PC-9 (cell line): ENCODE results near the gene ADAMTS12. TPM values are rescaled to one million over a fixed set of nuclear protein-coding genes. Genes with fewer than 3 reads are reported as not detected.

Experiments
- BruUV-seq: library from RNA; stranded (reverse); fragments of 400-500 nt; replicated peaks from 2 replicates; lab custom pipeline; 2021; lab: Mats Ljungman, UMichigan
- CTCF ChIA-PET: fragments of 300-600 bp; sonication (Branson Sonifier 250); formaldehyde crosslinking; loops from one replicate; lab custom pipeline; 2022; ENCODE audit warnings: antibody characterized with exemption; lab: Charles Lee
- POLR2A ChIA-PET: fragments of 300-600 bp; sonication (Branson Sonifier 250); formaldehyde crosslinking; loops from one replicate; lab custom pipeline; 2022; ENCODE audit warnings: antibody characterized with exemption; ENCODE audit not compliant: unreplicated experiment; lab: Charles Lee
- DNase-seq, 2 experiments: peaks; one replicate each; pipeline versions ENCODE4 v3.0.0 to v3.0.0-alpha.2; 2015 to 2022; ENCODE audit warnings: mixed read lengths in 1 of 2
- H2AFZ ChIP-seq: fragments of 200-600 bp; sonication (generic); 2 replicates; pipeline ENCODE4 v1.8.1; 2017; ENCODE audit warnings: antibody characterized with exemption
- H3F3A ChIP-seq: fragments of 200-600 bp; sonication (generic); 2 replicates; pipeline ENCODE4 v1.8.1; 2017; ENCODE audit warnings: antibody characterized with exemption, mild to moderate bottlenecking, low read depth; ENCODE audit not compliant: insufficient read depth
- H3K27ac ChIP-seq: fragments of 200-600 bp; sonication (generic); 2 replicates; pipeline ENCODE4 v1.6.1; 2016; ENCODE audit warnings: mixed run types
- H3K27me3 ChIP-seq: fragments of 200-600 bp; sonication (generic); 2 replicates; pipeline ENCODE4 v1.6.1; 2016; ENCODE audit warnings: low read depth, mixed run types; ENCODE audit not compliant: insufficient read depth
- H3K36me3 ChIP-seq: fragments of 200-600 bp; sonication (generic); 2 replicates; pipeline ENCODE4 v1.6.1; 2016; ENCODE audit warnings: low read depth, mixed run types
- H3K4me1 ChIP-seq: fragments of 200-600 bp; sonication (generic); replicated peaks from 2 replicates; pipeline ENCODE4 v1.6.1; 2016; ENCODE audit warnings: mixed run types; ENCODE audit not compliant: insufficient read depth
- H3K4me2 ChIP-seq: fragments of 200-600 bp; sonication (generic); 2 replicates; pipeline ENCODE4 v1.6.1; 2017; ENCODE audit warnings: mixed run types
- H3K4me3 ChIP-seq: fragments of 200-600 bp; sonication (generic); 2 replicates; pipeline ENCODE4 v1.6.1; 2016; ENCODE audit warnings: mixed run types
- H3K79me2 ChIP-seq: fragments of 200-600 bp; sonication (generic); 2 replicates; pipeline ENCODE4 v1.6.1; 2017; ENCODE audit warnings: low read depth, mixed run types
- H3K9me2 ChIP-seq: fragments of 200-600 bp; sonication (generic); 2 replicates; pipeline ENCODE4 v1.8.1; 2017; ENCODE audit warnings: mild to moderate bottlenecking; ENCODE audit not compliant: insufficient read depth
- H3K9me3 ChIP-seq: fragments of 200-600 bp; sonication (generic); 2 replicates; pipeline ENCODE4 v1.8.1; 2016; ENCODE audit warnings: low read depth; ENCODE audit not compliant: insufficient read depth
- H4K20me1 ChIP-seq: fragments of 200-600 bp; sonication (generic); 2 replicates; pipeline ENCODE4 v1.8.1; 2017; ENCODE audit not compliant: insufficient read depth
- EZH2 ChIP-seq: fragments of 200-600 bp; sonication (generic); IDR thresholded peaks from 2 replicates; pipeline ENCODE4 v1.8.0; 2017; ENCODE audit warnings: antibody characterized with exemption, low read depth
- intact Hi-C: fragments of 100-400 bp; cut with micrococcal nuclease; formaldehyde crosslinking; loops from one replicate; pipeline ENCODE4 v1.10.0; 2022; ENCODE audit not compliant: unreplicated experiment
- total RNA-seq: library from RNA; stranded (reverse); gene quantifications from 2 replicates; pipeline ENCODE4 v1.2.3, GENCODE V29; 2021
- TF ChIP-seq, protein P1 (sequence below): fragments of 200-600 bp; sonication (generic); conservative IDR thresholded peaks from 2 replicates; pipeline ENCODE4 v1.6.1; 2017; ENCODE audit warnings: mixed run types, antibody characterized with exemption, mild to moderate bottlenecking, moderate library complexity

ADAMTS12 gene
- total RNA-seq, 1 experiment from 2014 or later: 103 TPM

GRCh38 chr5:33688066-33688465 lies 203.7 kb downstream of the ADAMTS12 start:
- Histone ChIP-seq H2AFZ (no peak overlapping the region), H3K9me3 (peaks cover 6% of the 10 kb centered on the region; the same call in 1 of the 2 replicates), H3K4me1 (no peaks in the 10 kb centered on the region), H3F3A (peaks cover 4% of the 10 kb centered on the region; the same call in 1 of the 2 replicates), H3K79me2 (peaks cover 16% of the 10 kb centered on the region; the same call in 1 of the 2 replicates), H3K4me2 (no peak overlapping the region), H4K20me1 (no peaks in the 10 kb centered on the region), H3K4me3 (no peak overlapping the region), H3K36me3 (0 out of 2 replicates have a peak, but pooled peaks cover 8% of the 10 kb centered on the region), H3K27ac (no peak overlapping the region), H3K27me3 (no peaks in the 10 kb centered on the region), H3K9me2 (no peaks in the 10 kb centered on the region)
- intact Hi-C loops: no loop called here
- POLR2A ChIA-PET: no interaction called here
- TF ChIP-seq EZH2: no peak
- TF ChIP-seq, protein P1, sequence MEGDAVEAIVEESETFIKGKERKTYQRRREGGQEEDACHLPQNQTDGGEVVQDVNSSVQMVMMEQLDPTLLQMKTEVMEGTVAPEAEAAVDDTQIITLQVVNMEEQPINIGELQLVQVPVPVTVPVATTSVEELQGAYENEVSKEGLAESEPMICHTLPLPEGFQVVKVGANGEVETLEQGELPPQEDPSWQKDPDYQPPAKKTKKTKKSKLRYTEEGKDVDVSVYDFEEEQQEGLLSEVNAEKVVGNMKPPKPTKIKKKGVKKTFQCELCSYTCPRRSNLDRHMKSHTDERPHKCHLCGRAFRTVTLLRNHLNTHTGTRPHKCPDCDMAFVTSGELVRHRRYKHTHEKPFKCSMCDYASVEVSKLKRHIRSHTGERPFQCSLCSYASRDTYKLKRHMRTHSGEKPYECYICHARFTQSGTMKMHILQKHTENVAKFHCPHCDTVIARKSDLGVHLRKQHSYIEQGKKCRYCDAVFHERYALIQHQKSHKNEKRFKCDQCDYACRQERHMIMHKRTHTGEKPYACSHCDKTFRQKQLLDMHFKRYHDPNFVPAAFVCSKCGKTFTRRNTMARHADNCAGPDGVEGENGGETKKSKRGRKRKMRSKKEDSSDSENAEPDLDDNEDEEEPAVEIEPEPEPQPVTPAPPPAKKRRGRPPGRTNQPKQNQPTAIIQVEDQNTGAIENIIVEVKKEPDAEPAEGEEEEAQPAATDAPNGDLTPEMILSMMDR: no peak
- CTCF ChIA-PET: no interaction called here
- BruUV-seq: no TSS peak
- DNase-seq: no peak

DNA sequence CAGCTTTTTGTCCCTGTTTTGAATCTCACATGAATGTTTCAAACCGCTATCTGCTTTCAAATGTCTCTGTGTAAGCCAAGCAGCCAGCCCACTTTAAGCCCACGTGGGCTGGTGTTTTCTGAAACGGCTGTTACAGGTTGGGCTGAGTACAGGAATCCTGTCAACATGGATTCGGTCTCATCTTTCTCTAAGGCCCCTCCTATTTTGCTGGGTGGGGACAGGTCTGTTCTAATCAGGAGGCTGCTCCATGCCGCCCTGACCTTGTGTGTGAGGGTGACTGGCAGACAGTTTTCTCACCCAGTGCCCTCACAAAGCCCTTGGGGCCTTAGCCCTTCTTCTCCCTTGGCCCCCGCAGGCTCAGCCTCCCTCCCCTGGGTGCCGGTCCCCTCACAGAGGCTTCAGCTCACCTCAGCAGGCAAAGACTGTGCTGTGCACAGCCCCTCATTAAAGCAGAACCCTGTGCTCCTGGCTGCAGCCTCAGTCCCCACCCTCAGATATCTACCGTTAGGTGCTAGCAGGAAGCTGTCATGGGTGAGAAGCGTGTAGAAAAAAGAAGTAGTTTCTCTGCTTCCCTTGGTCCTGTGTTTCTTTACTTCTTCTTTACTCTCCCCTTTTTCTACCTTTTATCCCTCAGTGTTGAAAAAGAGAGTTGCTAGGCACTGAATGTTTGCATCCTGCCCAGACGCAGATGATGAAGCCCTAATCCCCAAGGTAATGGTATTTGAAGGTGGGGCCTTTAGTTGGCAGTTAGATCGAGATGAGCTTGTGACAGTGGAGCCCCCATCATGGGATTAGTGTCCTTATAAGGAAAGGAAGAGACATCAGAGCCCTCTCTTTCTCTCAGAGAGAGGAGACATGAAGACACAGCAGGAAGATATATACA lies 205.7 kb downstream of the ADAMTS12 start:
- DNase-seq: no peak
- Histone ChIP-seq H3K9me3 (no peaks in the 10 kb centered on the region), H3K4me1 (no peaks in the 10 kb centered on the region), H3K4me2 (no peak overlapping the region), H2AFZ (no peak overlapping the region), H3K79me2 (0 out of 2 replicates have a peak, but pooled peaks cover 9% of the 10 kb centered on the region), H3F3A (no peaks in the 10 kb centered on the region; the same call in 1 of the 2 replicates), H3K36me3 (peaks cover 17% of the 10 kb centered on the region), H3K27me3 (no peaks in the 10 kb centered on the region), H3K27ac (no peak overlapping the region), H3K9me2 (0 out of 2 replicates have a peak, but pooled peaks cover 3% of the 10 kb centered on the region), H4K20me1 (peaks cover 3% of the 10 kb centered on the region; the same call in 1 of the 2 replicates), H3K4me3 (no peak overlapping the region)
- BruUV-seq: no TSS peak
- intact Hi-C loops: no loop called here
- ChIA-PET POLR2A (no interaction called here), CTCF (no interaction called here)
- no peak for TF ChIP-seq EZH2
- TF ChIP-seq, protein P1: no peak

DNA sequence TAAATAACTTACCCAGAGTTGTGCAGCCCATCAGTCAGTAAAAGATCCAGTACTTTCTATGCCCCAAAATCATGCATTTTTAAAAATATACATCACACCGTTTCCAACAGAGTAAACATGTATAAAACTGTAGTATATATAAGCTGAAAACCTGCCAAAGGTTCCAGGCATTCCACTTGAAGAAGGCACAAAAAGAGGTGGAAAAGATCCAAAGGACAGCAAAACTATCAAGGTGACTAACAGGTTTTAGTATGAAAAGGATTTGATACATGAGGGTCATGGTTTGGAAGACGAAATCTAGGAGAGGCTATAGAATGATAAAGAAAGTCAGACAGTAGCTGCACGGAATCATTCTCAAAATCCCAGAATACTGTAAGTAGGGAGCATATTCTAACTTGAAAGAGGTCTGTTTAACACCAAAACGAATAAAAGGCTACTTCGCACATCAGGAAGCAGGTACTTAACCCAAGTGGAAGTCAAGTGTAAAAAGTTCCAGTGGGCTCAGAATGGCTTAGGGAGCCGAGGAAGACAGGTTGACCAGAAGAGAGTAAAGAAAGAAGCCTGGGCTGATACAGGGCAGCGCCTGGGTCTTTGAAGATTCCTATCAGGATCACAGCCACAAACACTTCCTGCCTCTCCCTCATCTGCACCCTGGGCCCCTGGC lies 207.2 kb downstream of the ADAMTS12 start:
- H3K27ac ChIP-seq: no peak overlapping the region
- no peak overlapping the region for H3K4me2 ChIP-seq
- no peak for DNase-seq
- no peaks in the 10 kb centered on the region for H3K79me2 ChIP-seq
- peaks cover 3% of the 10 kb centered on the region; the same call in 1 of the 2 replicates for H3K9me2 ChIP-seq
- no peak overlapping the region for H2AFZ ChIP-seq
- peaks cover 3% of the 10 kb centered on the region; the same call in 1 of the 2 replicates for H4K20me1 ChIP-seq
- POLR2A ChIA-PET: interaction anchor here (0.6 kb wide), 1 partner anchor 26 kb away, joined by 4 read pairs; no protein-coding TSS in a partner anchor
- H3K4me1 ChIP-seq: no peaks in the 10 kb centered on the region
- CTCF ChIA-PET: no interaction called here
- no peaks in the 10 kb centered on the region; the same call in 1 of the 2 replicates for H3F3A ChIP-seq
- no peaks in the 10 kb centered on the region for H3K9me3 ChIP-seq
- H3K4me3 ChIP-seq: no peak overlapping the region
- TF ChIP-seq, protein P1: no peak
- TF ChIP-seq EZH2: no peak
- peaks cover 28% of the 10 kb centered on the region for H3K36me3 ChIP-seq
- intact Hi-C loops: no loop called here
- no TSS peak for BruUV-seq
- H3K27me3 ChIP-seq: no peaks in the 10 kb centered on the region
